ENCODE data around the gene FBN1. TPM values are rescaled to one million over a fixed set of nuclear protein-coding genes. Genes with fewer than 3 reads are reported as not detected.

The FBN1 gene
- total and polyA plus RNA-seq, 7 donors = 7.7 to 40.6 (median 16.4) TPM

DNA sequence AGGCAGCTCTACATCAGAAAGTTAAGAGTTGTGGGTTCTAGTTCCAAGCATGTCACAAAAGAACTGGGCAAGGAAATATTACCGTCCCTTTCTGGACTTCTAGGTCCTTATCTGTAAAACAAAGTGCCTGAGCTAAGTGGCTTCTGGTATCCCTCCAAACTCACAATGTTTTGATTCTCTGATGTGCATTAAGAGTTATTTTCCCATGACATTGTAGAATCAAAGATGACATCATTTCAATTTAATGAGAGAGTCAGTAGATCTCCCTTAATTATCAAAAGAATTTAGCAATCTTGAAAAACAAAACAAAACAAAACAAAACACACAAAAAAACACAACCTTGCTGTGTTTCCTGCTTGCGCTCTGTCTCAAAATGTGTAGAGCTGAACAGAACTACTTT is 225.6 kb downstream of the FBN1 start:
- ATAC-seq (no peak), DNase-seq (no peak)
- WGBS, 3 donors = 86 to 87% (median 86%) methylated on average over 2 of the region's 2 CpGs
- intact Hi-C loops (cut with DNase I) = no loop called here
- no peaks in the 10 kb centered on the region for H3K9me3 ChIP-seq
- no peaks in the 10 kb centered on the region for H3K4me1 ChIP-seq
- TF ChIP-seq, protein P1, sequence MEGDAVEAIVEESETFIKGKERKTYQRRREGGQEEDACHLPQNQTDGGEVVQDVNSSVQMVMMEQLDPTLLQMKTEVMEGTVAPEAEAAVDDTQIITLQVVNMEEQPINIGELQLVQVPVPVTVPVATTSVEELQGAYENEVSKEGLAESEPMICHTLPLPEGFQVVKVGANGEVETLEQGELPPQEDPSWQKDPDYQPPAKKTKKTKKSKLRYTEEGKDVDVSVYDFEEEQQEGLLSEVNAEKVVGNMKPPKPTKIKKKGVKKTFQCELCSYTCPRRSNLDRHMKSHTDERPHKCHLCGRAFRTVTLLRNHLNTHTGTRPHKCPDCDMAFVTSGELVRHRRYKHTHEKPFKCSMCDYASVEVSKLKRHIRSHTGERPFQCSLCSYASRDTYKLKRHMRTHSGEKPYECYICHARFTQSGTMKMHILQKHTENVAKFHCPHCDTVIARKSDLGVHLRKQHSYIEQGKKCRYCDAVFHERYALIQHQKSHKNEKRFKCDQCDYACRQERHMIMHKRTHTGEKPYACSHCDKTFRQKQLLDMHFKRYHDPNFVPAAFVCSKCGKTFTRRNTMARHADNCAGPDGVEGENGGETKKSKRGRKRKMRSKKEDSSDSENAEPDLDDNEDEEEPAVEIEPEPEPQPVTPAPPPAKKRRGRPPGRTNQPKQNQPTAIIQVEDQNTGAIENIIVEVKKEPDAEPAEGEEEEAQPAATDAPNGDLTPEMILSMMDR (IDR thresholded peaks at IDR 0.05) = no peak
- H3K4me3 ChIP-seq = no peak overlapping the region
- H3K27ac ChIP-seq = no peak overlapping the region
- peaks cover 0 to 15% of the 10 kb centered on the region in 2 donors for H3K36me3 ChIP-seq (ENCODE audit: insufficient read depth in 1 of 2, low read depth in 1 of 2)
- H3K27me3 ChIP-seq (ENCODE audit: insufficient read depth in 3 of 3, low read length in 2 of 3) = peaks cover 0 to 2% (median 0%) of the 10 kb centered on the region in 3 donors

DNA sequence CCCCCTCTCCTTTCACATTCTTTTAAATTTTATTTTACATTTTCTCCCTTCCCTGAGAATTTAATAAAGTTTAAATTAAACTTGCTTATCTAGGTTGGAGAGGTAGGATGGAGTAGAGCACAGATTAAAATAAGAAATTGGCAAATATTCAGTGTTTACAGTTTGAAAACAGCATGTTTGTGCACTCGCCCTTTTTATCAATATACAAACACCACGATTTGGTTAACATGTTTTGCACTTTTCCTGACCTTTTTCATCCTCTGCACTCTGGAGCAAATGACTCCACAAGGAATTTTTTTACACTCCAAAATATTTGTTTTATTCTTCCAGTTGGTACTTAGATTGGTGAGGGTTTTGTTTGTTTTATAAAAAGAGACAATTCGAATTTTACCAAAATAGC is 227.2 kb downstream of the FBN1 start:
- Histone ChIP-seq H3K27me3 (ENCODE audit: insufficient read depth in 3 of 3, low read length in 2 of 3) (peaks cover 0 to 2% (median 0%) of the 10 kb centered on the region in 3 donors), H3K36me3 (ENCODE audit: insufficient read depth in 1 of 2, low read depth in 1 of 2) (peaks cover 0 to 13% of the 10 kb centered on the region in 2 donors), H3K4me1 (no peaks in the 10 kb centered on the region), H3K27ac (no peak overlapping the region), H3K9me3 (no peaks in the 10 kb centered on the region), H3K4me3 (no peak overlapping the region)
- WGBS, 3 donors = 63 to 76% (median 66%) methylated on average over 3 of the region's 3 CpGs
- TF ChIP-seq, protein P1 (IDR thresholded peaks at IDR 0.05) = no peak
- DNase-seq (no peak), ATAC-seq (no peak)
- intact Hi-C loops (cut with DNase I) = no loop called here

DNA sequence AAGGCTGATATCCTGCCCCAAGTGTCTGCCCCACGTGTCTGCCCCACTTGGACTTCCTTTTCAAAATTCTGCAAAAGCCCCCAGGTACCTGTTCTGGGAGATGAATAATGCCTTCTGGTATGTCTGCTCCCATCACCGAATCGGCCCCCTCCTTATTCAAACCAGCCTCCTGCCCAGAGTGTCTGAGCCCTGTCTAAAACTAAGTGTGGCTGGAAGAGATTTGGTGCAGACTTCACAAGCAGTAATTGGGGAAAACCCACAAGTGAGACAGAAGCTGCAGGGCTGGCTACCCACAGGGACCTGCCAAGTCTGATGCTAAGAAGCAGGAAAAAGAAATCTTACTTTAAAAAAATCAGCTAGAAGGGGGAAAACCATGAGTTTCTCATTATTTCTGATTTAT is 229.2 kb downstream of the FBN1 start:
- DNase-seq (no peak), ATAC-seq (no peak)
- H3K27ac ChIP-seq = no peak overlapping the region
- peaks cover 0 to 2% (median 0%) of the 10 kb centered on the region in 3 donors for H3K27me3 ChIP-seq (ENCODE audit: insufficient read depth in 3 of 3, low read length in 2 of 3)
- H3K36me3 ChIP-seq (ENCODE audit: insufficient read depth in 1 of 2, low read depth in 1 of 2) = peaks cover 0 to 13% of the 10 kb centered on the region in 2 donors
- WGBS, 3 donors = 23 to 48% (median 31%) methylated on average over 3 of the region's 3 CpGs
- no peaks in the 10 kb centered on the region for H3K9me3 ChIP-seq
- intact Hi-C loops (cut with DNase I) = no loop called here
- H3K4me3 ChIP-seq = no peak overlapping the region
- no peaks in the 10 kb centered on the region for H3K4me1 ChIP-seq
- TF ChIP-seq, protein P1 (IDR thresholded peaks at IDR 0.05) = no peak

DNA sequence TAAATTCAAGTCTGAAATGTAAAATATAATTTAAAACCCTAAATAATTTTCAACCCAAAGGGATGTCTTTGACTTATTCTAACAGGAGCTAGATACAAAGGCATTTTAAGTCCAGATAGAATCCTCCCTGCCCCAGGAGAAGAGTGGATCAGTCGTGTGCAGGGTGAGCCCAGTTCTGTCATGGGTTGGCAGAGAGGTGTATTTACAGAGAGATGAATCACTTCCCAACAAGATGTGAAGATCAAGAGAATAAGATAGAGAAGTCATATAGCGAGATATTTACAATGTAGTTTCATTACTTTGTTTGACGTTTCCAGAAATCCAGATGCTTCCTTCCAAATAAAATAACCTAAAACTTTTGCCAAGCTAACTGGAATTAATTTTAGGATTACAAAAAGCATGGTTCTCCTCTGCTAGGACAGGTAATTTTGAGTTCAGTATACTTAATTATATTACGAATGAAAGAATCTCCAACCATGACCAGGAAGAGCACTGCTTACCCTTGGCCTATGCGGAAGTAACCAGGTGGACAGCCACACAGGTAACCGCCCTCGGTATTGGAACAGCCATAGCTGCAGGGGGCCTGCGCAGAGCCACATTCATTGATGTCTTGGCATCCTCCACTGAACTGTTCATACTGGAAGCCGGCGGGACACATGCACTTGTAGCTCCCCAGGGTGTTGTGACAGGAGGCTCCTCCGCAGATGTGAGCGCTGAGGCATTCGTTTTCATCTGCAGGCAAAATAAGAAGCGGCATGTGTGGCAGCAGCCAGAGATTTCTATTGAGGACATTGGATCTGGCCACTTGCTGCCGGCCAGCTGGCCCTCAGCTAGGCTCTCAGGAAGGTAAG is 230.2 kb downstream of the FBN1 start:
- peaks cover 0 to 2% (median 0%) of the 10 kb centered on the region in 3 donors for H3K27me3 ChIP-seq (ENCODE audit: insufficient read depth in 3 of 3, low read length in 2 of 3)
- TF ChIP-seq, protein P1 (IDR thresholded peaks at IDR 0.05) = no peak
- H3K4me1 ChIP-seq = no peaks in the 10 kb centered on the region
- WGBS, 3 donors = 50 to 65% (median 59%) methylated on average over 15 of the region's 15 CpGs
- intact Hi-C loops (cut with DNase I) = no loop called here
- no peak for DNase-seq
- H3K4me3 ChIP-seq = no peak overlapping the region
- ATAC-seq = no peak
- peaks cover 0 to 10% of the 10 kb centered on the region in 2 donors for H3K36me3 ChIP-seq (ENCODE audit: insufficient read depth in 1 of 2, low read depth in 1 of 2)
- no peaks in the 10 kb centered on the region for H3K9me3 ChIP-seq
- H3K27ac ChIP-seq = no peak overlapping the region
